Astrocyte (in vitro differentiated cells and primary cell): ENCODE results near the gene WDR12.

ENCODE experiments used
- CTCF ChIP-seq: IDR thresholded peaks from 2 replicates; pipeline ENCODE4 v1.5.1; 2011; ENCODE audit warnings: low read depth, mild to moderate bottlenecking, inconsistent platforms, low read length, moderate library complexity; ENCODE audit not compliant: insufficient read depth
- EZH2 ChIP-seq: IDR thresholded peaks from 2 replicates; pipeline ENCODE4 v1.6.1; 2012; ENCODE audit warnings: mild to moderate bottlenecking, low read length, inconsistent platforms; ENCODE audit not compliant: insufficient read depth

- TF ChIP-seq CTCF (no peak), EZH2 (no peak)
Measured at GRCh38 chr2:202944816-202945215, 33.3 kb upstream of the WDR12 start.
